ENCODE data around the gene DHRS9.

Gene DHRS9

GRCh38 chr2:169141713-169142352 is 72.5 kb downstream of the DHRS9 start:
- peak; percentile 79 for TF ChIP-seq CTCF (IDR thresholded peaks at IDR 0.05; ENCODE audit: insufficient read depth, missing control alignments)
- no peak for DNase-seq (ENCODE audit: insufficient read length, low spot score)

GRCh38 chr2:169143998-169144397 is 74.6 kb downstream of the DHRS9 start:
- DNase-seq (ENCODE audit: insufficient read length, low spot score), result no peak
- no peak for TF ChIP-seq CTCF (IDR thresholded peaks at IDR 0.05; ENCODE audit: insufficient read depth, missing control alignments)

More at GRCh38 chr2:169141713-169142352, 72.5 kb downstream of the DHRS9 start:
- no peak for FAIRE-seq

More at GRCh38 chr2:169143998-169144397, 74.6 kb downstream of the DHRS9 start:
- no peak for FAIRE-seq

Data from D721Med (cell line).